MM.1S (cell line): ENCODE results near the gene VPREB1.
"Not testable (repeated sequence)": the region's sequence is repeated elsewhere in the genome, so short reads cannot be mapped to it uniquely, and the experiment has no call there.

Experiments used
- EZH2 ChIP-seq: fragments of 300-600 bp; sonication (generic); optimal IDR thresholded peaks from 2 replicates; pipeline ENCODE3; 2017; ENCODE audit warnings: low read depth, mild to moderate bottlenecking, antibody characterized with exemption, low read length, mixed read lengths
- EZH2phosphoT487 ChIP-seq: fragments of 300-600 bp; sonication (generic); IDR thresholded peaks from 2 replicates; pipeline ENCODE4 v1.6.1; 2018; ENCODE audit warnings: antibody characterized with exemption, low read length
- TF ChIP-seq, protein P1 (sequence below): fragments of 300-600 bp; sonication (generic); IDR thresholded peaks from 2 replicates; pipeline ENCODE4 v1.5.1; 2016; ENCODE audit warnings: antibody characterized with exemption, low read length, mixed read lengths

DNA sequence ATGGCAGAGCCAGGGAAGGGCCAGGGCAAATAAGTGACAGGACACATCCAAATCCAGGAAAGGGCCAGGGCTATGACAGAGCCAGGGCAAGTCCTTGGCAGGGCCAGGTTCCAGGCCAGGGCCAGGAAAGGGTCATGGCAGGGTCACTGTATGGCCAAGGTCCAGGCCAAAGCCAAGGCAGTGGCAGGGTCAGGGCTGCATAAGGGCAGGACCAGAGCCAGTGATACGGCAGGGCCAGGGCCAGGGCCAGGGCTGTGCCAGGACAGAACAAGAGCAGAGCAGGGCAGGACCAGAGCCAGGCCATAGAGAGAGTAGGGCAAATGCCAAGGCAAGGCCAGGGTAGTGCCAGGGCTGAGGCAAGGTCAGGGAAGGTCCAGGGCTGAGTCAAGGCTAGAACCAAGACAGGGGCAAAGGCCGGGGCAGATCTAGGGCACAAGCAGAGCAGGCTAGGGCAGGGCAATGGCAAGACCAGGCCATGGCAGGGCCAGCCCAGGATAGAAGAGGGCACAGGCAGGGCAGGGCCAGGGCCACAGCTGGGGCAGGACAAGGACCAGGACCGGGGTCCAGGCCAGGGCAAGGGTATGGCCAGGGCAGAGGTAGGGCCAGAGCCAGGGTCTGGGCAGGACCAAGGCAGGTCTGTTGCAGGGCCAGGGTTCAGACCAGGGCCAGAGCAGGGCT, 46.7 kb downstream of the VPREB1 start:
- TF ChIP-seq, protein P1, sequence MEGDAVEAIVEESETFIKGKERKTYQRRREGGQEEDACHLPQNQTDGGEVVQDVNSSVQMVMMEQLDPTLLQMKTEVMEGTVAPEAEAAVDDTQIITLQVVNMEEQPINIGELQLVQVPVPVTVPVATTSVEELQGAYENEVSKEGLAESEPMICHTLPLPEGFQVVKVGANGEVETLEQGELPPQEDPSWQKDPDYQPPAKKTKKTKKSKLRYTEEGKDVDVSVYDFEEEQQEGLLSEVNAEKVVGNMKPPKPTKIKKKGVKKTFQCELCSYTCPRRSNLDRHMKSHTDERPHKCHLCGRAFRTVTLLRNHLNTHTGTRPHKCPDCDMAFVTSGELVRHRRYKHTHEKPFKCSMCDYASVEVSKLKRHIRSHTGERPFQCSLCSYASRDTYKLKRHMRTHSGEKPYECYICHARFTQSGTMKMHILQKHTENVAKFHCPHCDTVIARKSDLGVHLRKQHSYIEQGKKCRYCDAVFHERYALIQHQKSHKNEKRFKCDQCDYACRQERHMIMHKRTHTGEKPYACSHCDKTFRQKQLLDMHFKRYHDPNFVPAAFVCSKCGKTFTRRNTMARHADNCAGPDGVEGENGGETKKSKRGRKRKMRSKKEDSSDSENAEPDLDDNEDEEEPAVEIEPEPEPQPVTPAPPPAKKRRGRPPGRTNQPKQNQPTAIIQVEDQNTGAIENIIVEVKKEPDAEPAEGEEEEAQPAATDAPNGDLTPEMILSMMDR: not testable (repeated sequence)
- TF ChIP-seq EZH2phosphoT487, EZH2: not testable (repeated sequence)
